ENCODE data around the gene WNK4. TPM values are rescaled to one million over a fixed set of nuclear protein-coding genes. Genes with fewer than 3 reads are reported as not detected.
A peak's percentile ranks its signal among the peaks of the same experiment; 100 is the strongest.

Gene WNK4
- total and polyA plus RNA-seq, 2 experiments from 2014 or later: 0.10 to 0.65 TPM

- H2AFZ ChIP-seq: peak overlapping the region; percentile 75; the same call in 1 of the 2 replicates
- 0 out of 2 replicates have a peak, but pooled peaks cover 5% of the 10 kb centered on the region for H3K4me1 ChIP-seq (ENCODE audit: insufficient read depth)
- Mint-ChIP-seq H3K9me3 (no peaks in the 10 kb centered on the region), H3K4me1 (peaks cover 11% of the 10 kb centered on the region), H3K27ac (peak overlapping the region; percentile 94), H3K27me3 (ENCODE audit: insufficient read depth, low read depth, poor library complexity) (peaks cover 14% of the 10 kb centered on the region), H3K36me3 (ENCODE audit: low read depth) (peaks cover 29% of the 10 kb centered on the region), H3K4me3 (peak overlapping the region; percentile 98)
- no peaks in the 10 kb centered on the region for H3K9me2 ChIP-seq (ENCODE audit: insufficient read depth)
- ATAC-seq (no peak), DNase-seq (ENCODE audit: low spot score) (no peak)
- no peaks in the 10 kb centered on the region for H3F3A ChIP-seq (replicated peaks; ENCODE audit: low read depth)
- no peaks in the 10 kb centered on the region for H3K27me3 ChIP-seq (ENCODE audit: insufficient read depth)
- H4K20me1 ChIP-seq (replicated peaks; ENCODE audit: insufficient read depth): no peaks in the 10 kb centered on the region
- H3K79me2 ChIP-seq (replicated peaks; ENCODE audit: insufficient read depth): 0 out of 2 replicates have a peak, but pooled peaks cover 6% of the 10 kb centered on the region
- H3K36me3 ChIP-seq (ENCODE audit: insufficient read depth): peaks cover 9% of the 10 kb centered on the region; the same call in 1 of the 2 replicates
- TF ChIP-seq CTCF (conservative IDR thresholded peaks at IDR 0.05; ENCODE audit: low read depth in 2 of 2) (no peak), NANOG (IDR thresholded peaks at IDR 0.05; ENCODE audit: borderline replicate concordance) (no peak), ZNF462 (CRISPR knock-in tag; IDR thresholded peaks at IDR 0.05) (no peak), ZNF331 (CRISPR knock-in tag; IDR thresholded peaks at IDR 0.05; ENCODE audit: low read depth) (no peak), EZH2 (IDR thresholded peaks at IDR 0.05; ENCODE audit: low read depth, unreplicated experiment) (no peak), POLR2AphosphoS5 (IDR thresholded peaks at IDR 0.05; ENCODE audit: low read depth) (no peak), JUNB (IDR thresholded peaks at IDR 0.05; ENCODE audit: unreplicated experiment) (no peak), ZNF114 (CRISPR knock-in tag; IDR thresholded peaks at IDR 0.05) (no peak), ETS1 (IDR thresholded peaks at IDR 0.05) (no peak)
- peak overlapping the region; percentile 95 for H3K4me2 ChIP-seq
- peak overlapping the region; percentile 73 for H3K27ac ChIP-seq (ENCODE audit: low read depth)
- peak overlapping the region; percentile 97 for H3K4me3 ChIP-seq
These were observed 7.5 kb upstream of the WNK4 start for GRCh38 chr17:42772945-42773289.

Measured in GM23338 (cell line).